Stimulated activated CD4-positive, alpha-beta T cell treated with anti-CD3 and anti-CD28 coated beads, Interleukin-2, amount 100 ng/mL, for 4 hours (primary cell): ENCODE measurements around the gene ITGB4.

Source experiments
- DNase-seq: peaks from one replicate; pipeline ENCODE4 v3.0.0-alpha.2; 2020; ENCODE audit warnings: low read depth

Gene ITGB4

GRCh38 chr17:75720656-75721462 lies at the start of gene ITGB4:
Gene ITGB4 (plus strand): TSS chr17:75721459. CDS start chr17:75724704, 3,245 bp downstream.
- peak; percentile 53 for DNase-seq

- no peak for DNase-seq
Observed at GRCh38 chr17:75672011-75672410, 49.2 kb upstream of the ITGB4 start.

- no peak for DNase-seq
Observed at GRCh38 chr17:75673487-75673886, 47.8 kb upstream of the ITGB4 start.

- no peak for DNase-seq
Observed at GRCh38 chr17:75676461-75676860, 44.8 kb upstream of the ITGB4 start.

- DNase-seq: no peak
Observed at GRCh38 chr17:75679706-75680211, 41.5 kb upstream of the ITGB4 start.

- DNase-seq: no peak
Observed at GRCh38 chr17:75680431-75680830, 40.8 kb upstream of the ITGB4 start.

GRCh38 chr17:75681289-75681688 lies 40.0 kb upstream of the ITGB4 start:
- DNase-seq: no peak

GRCh38 chr17:75683583-75683982 lies 37.7 kb upstream of the ITGB4 start:
- DNase-seq: no peak

- no peak for DNase-seq
Observed at GRCh38 chr17:75684249-75684648, 37.0 kb upstream of the ITGB4 start.

- DNase-seq: no peak
Observed at GRCh38 chr17:75684924-75685323, 36.3 kb upstream of the ITGB4 start.

GRCh38 chr17:75685499-75685898 lies 35.8 kb upstream of the ITGB4 start:
- no peak for DNase-seq

- DNase-seq: no peak
Observed at GRCh38 chr17:75688209-75688825, 32.9 kb upstream of the ITGB4 start.

- peak; percentile 28 for DNase-seq
Observed at GRCh38 chr17:75689441-75689873, 31.8 kb upstream of the ITGB4 start.

GRCh38 chr17:75691371-75691791 lies 29.9 kb upstream of the ITGB4 start:
- no peak for DNase-seq

- DNase-seq: no peak
Observed at GRCh38 chr17:75691801-75692626, 29.2 kb upstream of the ITGB4 start.

GRCh38 chr17:75692976-75693375 lies 28.3 kb upstream of the ITGB4 start:
- DNase-seq: no peak

GRCh38 chr17:75693500-75694481 lies 27.5 kb upstream of the ITGB4 start:
- DNase-seq: no peak

- no peak for DNase-seq
Observed at GRCh38 chr17:75694536-75694935, 26.7 kb upstream of the ITGB4 start.

GRCh38 chr17:75695141-75695829 lies 26.0 kb upstream of the ITGB4 start:
- no peak for DNase-seq

GRCh38 chr17:75695830-75696271 lies 25.4 kb upstream of the ITGB4 start:
- DNase-seq: no peak
